ENCODE data around the gene MTA1. TPM values are rescaled to one million over a fixed set of nuclear protein-coding genes. Genes with fewer than 3 reads are reported as not detected.

The MTA1 gene
- total and polyA plus RNA-seq, 2 donors (not counting 1 experiment from before 2014, with no cell fraction given) = 137 to 147 TPM

GRCh38 chr14:105489542-105490266 lies 70.1 kb downstream of the MTA1 start:
- ATAC-seq (ENCODE audit: low read depth) (peak; percentile 5), DNase-seq (peak; percentile 94)
- no peak for TF ChIP-seq EZH2 (IDR thresholded peaks at IDR 0.05; ENCODE audit: borderline replicate concordance, insufficient read depth, low read depth, low read length, poor library complexity, severe bottlenecking)
- TF ChIP-seq, protein P1, sequence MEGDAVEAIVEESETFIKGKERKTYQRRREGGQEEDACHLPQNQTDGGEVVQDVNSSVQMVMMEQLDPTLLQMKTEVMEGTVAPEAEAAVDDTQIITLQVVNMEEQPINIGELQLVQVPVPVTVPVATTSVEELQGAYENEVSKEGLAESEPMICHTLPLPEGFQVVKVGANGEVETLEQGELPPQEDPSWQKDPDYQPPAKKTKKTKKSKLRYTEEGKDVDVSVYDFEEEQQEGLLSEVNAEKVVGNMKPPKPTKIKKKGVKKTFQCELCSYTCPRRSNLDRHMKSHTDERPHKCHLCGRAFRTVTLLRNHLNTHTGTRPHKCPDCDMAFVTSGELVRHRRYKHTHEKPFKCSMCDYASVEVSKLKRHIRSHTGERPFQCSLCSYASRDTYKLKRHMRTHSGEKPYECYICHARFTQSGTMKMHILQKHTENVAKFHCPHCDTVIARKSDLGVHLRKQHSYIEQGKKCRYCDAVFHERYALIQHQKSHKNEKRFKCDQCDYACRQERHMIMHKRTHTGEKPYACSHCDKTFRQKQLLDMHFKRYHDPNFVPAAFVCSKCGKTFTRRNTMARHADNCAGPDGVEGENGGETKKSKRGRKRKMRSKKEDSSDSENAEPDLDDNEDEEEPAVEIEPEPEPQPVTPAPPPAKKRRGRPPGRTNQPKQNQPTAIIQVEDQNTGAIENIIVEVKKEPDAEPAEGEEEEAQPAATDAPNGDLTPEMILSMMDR (IDR thresholded peaks at IDR 0.05) = peak; percentile 63
- under 1% methylated on average over 38 of the region's 44 CpGs for WGBS (ENCODE audit: insufficient coverage)
- Histone ChIP-seq H3K4me2 (replicated peaks; ENCODE audit: low read depth, low read length, poor library complexity, severe bottlenecking) (peak overlapping the region; percentile 100), H3K9ac (ENCODE audit: low read length) (peak overlapping the region; percentile 72), H3K36me3 (replicated peaks in 1 of 2; ENCODE audit: control extremely low read depth in 1 of 2, control insufficient read depth in 1 of 2, extremely low read depth in 1 of 2, insufficient read depth in 2 of 2, low read length in 1 of 2) (peaks cover 0 to 9% of the 10 kb centered on the region in 2 experiments), H3K79me2 (ENCODE audit: control insufficient read depth, insufficient read depth, low read length) (peaks cover 9% of the 10 kb centered on the region), H3K9me3 (ENCODE audit: control extremely low read depth in 1 of 3, control insufficient read depth in 2 of 3, insufficient read depth in 1 of 3, low read length in 2 of 3) (no peaks in the 10 kb centered on the region), H3K4me3 (ENCODE audit: control extremely low read depth in 1 of 5, extremely low read depth in 1 of 5, insufficient read depth in 1 of 5, low read depth in 2 of 5, low read length in 4 of 5) (peak overlapping the region; percentile 13 to 88 (median 69)), H3K27ac (ENCODE audit: low read length in 2 of 2) (peak overlapping the region; percentile 95 to 96), H4K20me1 (ENCODE audit: control insufficient read depth, insufficient read depth, low read length, poor library complexity, severe bottlenecking) (peaks cover 26% of the 10 kb centered on the region), H3K27me3 (replicated peaks in 1 of 4; ENCODE audit: control extremely low read depth in 1 of 4, control insufficient read depth in 3 of 4, insufficient read depth in 4 of 4, low read length in 3 of 4) (no peaks in the 10 kb centered on the region), H2AFZ (ENCODE audit: insufficient read depth, low read depth, low read length, poor library complexity, severe bottlenecking) (peak overlapping the region; percentile 63), H3K4me1 (ENCODE audit: control insufficient read depth in 2 of 2, insufficient read depth in 2 of 2, low read length in 2 of 2) (peaks cover 34 to 59% of the 10 kb centered on the region in 2 donors)
- ChIA-PET CTCF (interaction anchor here (0.8 to 4.5 kb wide), 29 partner anchors 11 to 888 kb away, joined by 3 to 121 read pairs (median 6); partner anchors contain the start of genes BRF1 and TEX22), POLR2A (interaction anchor here (0.7 to 2.2 kb wide), 12 partner anchors 8 to 1135 kb away, joined by 3 to 39 read pairs (median 4); partner anchors contain the start of gene BTBD6)
- no peaks in the 10 kb centered on the region for H3K27me3 Mint-ChIP-seq
- peak overlapping the region; percentile 97 for H3K27ac Mint-ChIP-seq
- H3K4me3 Mint-ChIP-seq = peak overlapping the region; percentile 90
- H3K4me1 Mint-ChIP-seq = peaks cover 41% of the 10 kb centered on the region
- no peaks in the 10 kb centered on the region for H3K9me3 Mint-ChIP-seq (ENCODE audit: insufficient read depth)
- intact Hi-C loops (cut with micrococcal nuclease) = loop anchor here (1.0 to 10.0 kb wide), 8 partner anchors 8 to 425 kb away; partner anchors contain the start of genes BRF1, CRIP2, GPR132 and TEX22

GRCh38 chr14:105490267-105490571 lies 70.6 kb downstream of the MTA1 start:
- H3K4me3 ChIP-seq (ENCODE audit: control extremely low read depth in 1 of 5, extremely low read depth in 1 of 5, insufficient read depth in 1 of 5, low read depth in 2 of 5, low read length in 4 of 5) = peak overlapping the region in 4 of 5 experiments; percentile 65 to 88 (median 70)
- TF ChIP-seq, protein P1 (IDR thresholded peaks at IDR 0.05) = no peak
- TF ChIP-seq EZH2 (IDR thresholded peaks at IDR 0.05; ENCODE audit: borderline replicate concordance, insufficient read depth, low read depth, low read length, poor library complexity, severe bottlenecking) = no peak
- POLR2A ChIA-PET = interaction anchor here (0.9 to 2.2 kb wide), 11 partner anchors 9 to 242 kb away, joined by 3 to 39 read pairs (median 4); partner anchors contain the start of gene BTBD6
- ATAC-seq (ENCODE audit: low read depth) (no peak), DNase-seq (no peak)
- H3K4me3 Mint-ChIP-seq = peak overlapping the region; percentile 90
- peaks cover 38% of the 10 kb centered on the region for H3K4me1 Mint-ChIP-seq
- WGBS (ENCODE audit: insufficient coverage) = under 1% methylated on average over 33 of the region's 33 CpGs
- no peaks in the 10 kb centered on the region for H3K27me3 Mint-ChIP-seq
- peak overlapping the region; percentile 100 for H3K4me2 ChIP-seq (replicated peaks; ENCODE audit: low read depth, low read length, poor library complexity, severe bottlenecking)
- H3K4me1 ChIP-seq (ENCODE audit: control insufficient read depth in 2 of 2, insufficient read depth in 2 of 2, low read length in 2 of 2) = peaks cover 33 to 54% of the 10 kb centered on the region in 2 donors
- peak overlapping the region; percentile 72 for H3K9ac ChIP-seq (ENCODE audit: low read length)
- peak overlapping the region; percentile 63 for H2AFZ ChIP-seq (ENCODE audit: insufficient read depth, low read depth, low read length, poor library complexity, severe bottlenecking)
- intact Hi-C loops (cut with micrococcal nuclease) = loop anchor here (1.0 to 5.0 kb wide), 7 partner anchors 9 to 398 kb away; partner anchors contain the start of genes BRF1, CRIP2 and TEX22
- peaks cover 9% of the 10 kb centered on the region for H3K79me2 ChIP-seq (ENCODE audit: control insufficient read depth, insufficient read depth, low read length)
- H3K36me3 ChIP-seq (replicated peaks in 1 of 2; ENCODE audit: control extremely low read depth in 1 of 2, control insufficient read depth in 1 of 2, extremely low read depth in 1 of 2, insufficient read depth in 2 of 2, low read length in 1 of 2) = peaks cover 0 to 9% of the 10 kb centered on the region in 2 experiments
- H3K9me3 ChIP-seq (ENCODE audit: control extremely low read depth in 1 of 3, control insufficient read depth in 2 of 3, insufficient read depth in 1 of 3, low read length in 2 of 3) = no peaks in the 10 kb centered on the region
- H3K27ac ChIP-seq (ENCODE audit: low read length in 2 of 2) = peak overlapping the region; percentile 95 to 96
- H3K9me3 Mint-ChIP-seq (ENCODE audit: insufficient read depth) = no peaks in the 10 kb centered on the region
- no peaks in the 10 kb centered on the region for H3K27me3 ChIP-seq (replicated peaks in 1 of 4; ENCODE audit: control extremely low read depth in 1 of 4, control insufficient read depth in 3 of 4, insufficient read depth in 4 of 4, low read length in 3 of 4)
- H4K20me1 ChIP-seq (ENCODE audit: control insufficient read depth, insufficient read depth, low read length, poor library complexity, severe bottlenecking) = peaks cover 26% of the 10 kb centered on the region
- H3K27ac Mint-ChIP-seq = no peak overlapping the region
- CTCF ChIA-PET = interaction anchor here (0.8 to 4.5 kb wide), 28 partner anchors 11 to 888 kb away, joined by 3 to 121 read pairs (median 6); partner anchors contain the start of genes BRF1 and TEX22
